H1 (cell line): ENCODE results near the gene SAMD4A. TPM values are rescaled to one million over a fixed set of nuclear protein-coding genes. Genes with fewer than 3 reads are reported as not detected.

Experiments
- CREB1 ChIP-seq: IDR thresholded peaks from 2 replicates; pipeline ENCODE4 v1.6.1; 2012; ENCODE audit warnings: inconsistent platforms
- EZH2 ChIP-seq: fragments of 200-600 bp; sonication (generic); IDR thresholded peaks from 2 replicates; pipeline ENCODE4 v1.7.1; 2012; ENCODE audit warnings: low read depth, mild to moderate bottlenecking, moderate library complexity, low read length, inconsistent platforms; ENCODE audit not compliant: severe bottlenecking
- GABPA ChIP-seq: IDR thresholded peaks from 2 replicates; pipeline ENCODE4 v1.6.1; 2011; ENCODE audit warnings: mild to moderate bottlenecking, low read length, moderate library complexity, borderline replicate concordance; ENCODE audit not compliant: insufficient read depth
- NRF1 ChIP-seq: IDR thresholded peaks from 2 replicates; pipeline ENCODE4 v1.6.1; 2011; ENCODE audit warnings: mild to moderate bottlenecking, low read depth, low read length, improper control_type of control experiment
- SRF ChIP-seq: IDR thresholded peaks from 2 replicates; pipeline ENCODE4 v1.6.1; 2011; ENCODE audit warnings: mild to moderate bottlenecking, low read depth, low read length, moderate library complexity
- TEAD4 ChIP-seq: IDR thresholded peaks from 2 replicates; pipeline ENCODE4 v1.6.1; 2012; ENCODE audit warnings: low read depth, low read length, inconsistent platforms, mixed read lengths
- polyA plus RNA-seq, 7 experiments: library from polyadenylated mRNA; depleted of rRNA in 3 of 7; stranded (reverse) in 5 of 7; unstranded in 2 of 7; fragments of >200 nt in 5 of 7; fragments of 200-250 nt in 2 of 7; gene quantifications; 1 replicate in 5 of 7; 2 replicates in 1 of 7; 4 replicates in 1 of 7; pipeline versions ENCODE4 v1.2.1 to v1.2.3, GENCODE V29; 2011 to 2013; ENCODE audit warnings: missing spikeins in 2 of 7, mixed read lengths in 2 of 7
- total RNA-seq: library from RNA; stranded (reverse); fragmentation: NEBNext Ultra II Directional; extraction: Animal tissue kit (Norgen Biotek cat#: 25700); gene quantifications from 2 replicates; pipeline ENCODE4 v1.2.1, GENCODE V29; 2021
- TF ChIP-seq, protein P1 (sequence below): fragments of 300-600 bp; sonication (generic); IDR thresholded peaks from 2 replicates; pipeline ENCODE4 v1.7.1; 2012; ENCODE audit warnings: low read length, moderate library complexity, mild to moderate bottlenecking, inconsistent platforms; ENCODE audit not compliant: insufficient replicate concordance

Gene SAMD4A
- total and polyA plus RNA-seq, 2 of the 8 experiments (the other 6 are each of a cell fraction or from before 2014, with no cell fraction given): 2.4 to 12.3 TPM

DNA sequence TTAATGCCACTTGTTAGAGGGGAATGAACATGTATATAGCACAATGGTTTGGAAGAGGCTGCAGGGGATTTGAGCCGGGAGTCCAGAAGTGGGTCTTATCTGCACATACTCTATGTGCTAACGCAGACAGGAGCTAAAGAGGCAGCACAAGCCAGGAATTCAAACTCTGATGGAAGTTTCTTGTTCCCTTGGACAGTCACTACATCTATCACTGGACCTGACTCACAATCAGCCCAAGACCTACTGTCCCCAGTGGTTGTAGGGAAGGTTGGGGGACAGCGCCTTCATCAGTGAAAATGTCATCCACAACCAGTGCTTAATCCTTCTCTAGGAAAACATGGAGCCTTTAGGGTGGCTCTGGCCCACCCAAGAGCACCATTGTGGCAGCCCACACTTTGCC lies 227.9 kb downstream of the SAMD4A start (continued):
- TF ChIP-seq, protein P1, sequence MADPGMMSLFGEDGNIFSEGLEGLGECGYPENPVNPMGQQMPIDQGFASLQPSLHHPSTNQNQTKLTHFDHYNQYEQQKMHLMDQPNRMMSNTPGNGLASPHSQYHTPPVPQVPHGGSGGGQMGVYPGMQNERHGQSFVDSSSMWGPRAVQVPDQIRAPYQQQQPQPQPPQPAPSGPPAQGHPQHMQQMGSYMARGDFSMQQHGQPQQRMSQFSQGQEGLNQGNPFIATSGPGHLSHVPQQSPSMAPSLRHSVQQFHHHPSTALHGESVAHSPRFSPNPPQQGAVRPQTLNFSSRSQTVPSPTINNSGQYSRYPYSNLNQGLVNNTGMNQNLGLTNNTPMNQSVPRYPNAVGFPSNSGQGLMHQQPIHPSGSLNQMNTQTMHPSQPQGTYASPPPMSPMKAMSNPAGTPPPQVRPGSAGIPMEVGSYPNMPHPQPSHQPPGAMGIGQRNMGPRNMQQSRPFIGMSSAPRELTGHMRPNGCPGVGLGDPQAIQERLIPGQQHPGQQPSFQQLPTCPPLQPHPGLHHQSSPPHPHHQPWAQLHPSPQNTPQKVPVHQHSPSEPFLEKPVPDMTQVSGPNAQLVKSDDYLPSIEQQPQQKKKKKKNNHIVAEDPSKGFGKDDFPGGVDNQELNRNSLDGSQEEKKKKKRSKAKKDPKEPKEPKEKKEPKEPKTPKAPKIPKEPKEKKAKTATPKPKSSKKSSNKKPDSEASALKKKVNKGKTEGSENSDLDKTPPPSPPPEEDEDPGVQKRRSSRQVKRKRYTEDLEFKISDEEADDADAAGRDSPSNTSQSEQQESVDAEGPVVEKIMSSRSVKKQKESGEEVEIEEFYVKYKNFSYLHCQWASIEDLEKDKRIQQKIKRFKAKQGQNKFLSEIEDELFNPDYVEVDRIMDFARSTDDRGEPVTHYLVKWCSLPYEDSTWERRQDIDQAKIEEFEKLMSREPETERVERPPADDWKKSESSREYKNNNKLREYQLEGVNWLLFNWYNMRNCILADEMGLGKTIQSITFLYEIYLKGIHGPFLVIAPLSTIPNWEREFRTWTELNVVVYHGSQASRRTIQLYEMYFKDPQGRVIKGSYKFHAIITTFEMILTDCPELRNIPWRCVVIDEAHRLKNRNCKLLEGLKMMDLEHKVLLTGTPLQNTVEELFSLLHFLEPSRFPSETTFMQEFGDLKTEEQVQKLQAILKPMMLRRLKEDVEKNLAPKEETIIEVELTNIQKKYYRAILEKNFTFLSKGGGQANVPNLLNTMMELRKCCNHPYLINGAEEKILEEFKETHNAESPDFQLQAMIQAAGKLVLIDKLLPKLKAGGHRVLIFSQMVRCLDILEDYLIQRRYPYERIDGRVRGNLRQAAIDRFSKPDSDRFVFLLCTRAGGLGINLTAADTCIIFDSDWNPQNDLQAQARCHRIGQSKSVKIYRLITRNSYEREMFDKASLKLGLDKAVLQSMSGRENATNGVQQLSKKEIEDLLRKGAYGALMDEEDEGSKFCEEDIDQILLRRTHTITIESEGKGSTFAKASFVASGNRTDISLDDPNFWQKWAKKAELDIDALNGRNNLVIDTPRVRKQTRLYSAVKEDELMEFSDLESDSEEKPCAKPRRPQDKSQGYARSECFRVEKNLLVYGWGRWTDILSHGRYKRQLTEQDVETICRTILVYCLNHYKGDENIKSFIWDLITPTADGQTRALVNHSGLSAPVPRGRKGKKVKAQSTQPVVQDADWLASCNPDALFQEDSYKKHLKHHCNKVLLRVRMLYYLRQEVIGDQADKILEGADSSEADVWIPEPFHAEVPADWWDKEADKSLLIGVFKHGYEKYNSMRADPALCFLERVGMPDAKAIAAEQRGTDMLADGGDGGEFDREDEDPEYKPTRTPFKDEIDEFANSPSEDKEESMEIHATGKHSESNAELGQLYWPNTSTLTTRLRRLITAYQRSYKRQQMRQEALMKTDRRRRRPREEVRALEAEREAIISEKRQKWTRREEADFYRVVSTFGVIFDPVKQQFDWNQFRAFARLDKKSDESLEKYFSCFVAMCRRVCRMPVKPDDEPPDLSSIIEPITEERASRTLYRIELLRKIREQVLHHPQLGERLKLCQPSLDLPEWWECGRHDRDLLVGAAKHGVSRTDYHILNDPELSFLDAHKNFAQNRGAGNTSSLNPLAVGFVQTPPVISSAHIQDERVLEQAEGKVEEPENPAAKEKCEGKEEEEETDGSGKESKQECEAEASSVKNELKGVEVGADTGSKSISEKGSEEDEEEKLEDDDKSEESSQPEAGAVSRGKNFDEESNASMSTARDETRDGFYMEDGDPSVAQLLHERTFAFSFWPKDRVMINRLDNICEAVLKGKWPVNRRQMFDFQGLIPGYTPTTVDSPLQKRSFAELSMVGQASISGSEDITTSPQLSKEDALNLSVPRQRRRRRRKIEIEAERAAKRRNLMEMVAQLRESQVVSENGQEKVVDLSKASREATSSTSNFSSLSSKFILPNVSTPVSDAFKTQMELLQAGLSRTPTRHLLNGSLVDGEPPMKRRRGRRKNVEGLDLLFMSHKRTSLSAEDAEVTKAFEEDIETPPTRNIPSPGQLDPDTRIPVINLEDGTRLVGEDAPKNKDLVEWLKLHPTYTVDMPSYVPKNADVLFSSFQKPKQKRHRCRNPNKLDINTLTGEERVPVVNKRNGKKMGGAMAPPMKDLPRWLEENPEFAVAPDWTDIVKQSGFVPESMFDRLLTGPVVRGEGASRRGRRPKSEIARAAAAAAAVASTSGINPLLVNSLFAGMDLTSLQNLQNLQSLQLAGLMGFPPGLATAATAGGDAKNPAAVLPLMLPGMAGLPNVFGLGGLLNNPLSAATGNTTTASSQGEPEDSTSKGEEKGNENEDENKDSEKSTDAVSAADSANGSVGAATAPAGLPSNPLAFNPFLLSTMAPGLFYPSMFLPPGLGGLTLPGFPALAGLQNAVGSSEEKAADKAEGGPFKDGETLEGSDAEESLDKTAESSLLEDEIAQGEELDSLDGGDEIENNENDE: no peak
- TF ChIP-seq NRF1 (no peak), GABPA (no peak), TEAD4 (no peak), SRF (no peak), EZH2 (no peak), CREB1 (no peak)
